Activated CD4-positive, alpha-beta T cell treated with anti-CD3 and anti-CD28 coated beads, Interleukin-2, amount 10 ng/mL, durations not matched to agents 7 days and 5 days (primary cell): Measurements from ENCODE around the gene RNF5. TPM values are rescaled to one million over a fixed set of nuclear protein-coding genes. Genes with fewer than 3 reads are reported as not detected.
A peak's percentile ranks its signal among the peaks of the same experiment; 100 is the strongest.

Experiments
- CTCF ChIA-PET: fragments of 350-600 bp; sonication (Branson Sonifier 250); formaldehyde crosslinking; loops from one replicate; lab custom pipeline; 2021; ENCODE audit warnings: antibody characterized with exemption; lab: Charles Lee
- POLR2A ChIA-PET: fragments of 350-600 bp; sonication (Branson Sonifier 250); formaldehyde crosslinking; loops from one replicate; lab custom pipeline; 2021; ENCODE audit warnings: antibody characterized with exemption; lab: Charles Lee
- DNase-seq: peaks from one replicate; pipeline ENCODE4 v3.0.0-alpha.2; 2020
- H3K27ac Mint-ChIP-seq: one replicate; pipeline ENCODE4 v1.8.0; 2021; ENCODE audit warnings: mild to moderate bottlenecking, moderate library complexity, mixed read lengths
- H3K27me3 Mint-ChIP-seq: one replicate; pipeline ENCODE4 v1.8.0; 2021; ENCODE audit warnings: mixed read lengths
- H3K36me3 Mint-ChIP-seq: one replicate; pipeline ENCODE4 v1.8.0; 2021; ENCODE audit warnings: low read depth, mixed read lengths
- H3K4me1 Mint-ChIP-seq: one replicate; pipeline ENCODE4 v1.8.0; 2021; ENCODE audit warnings: mixed read lengths
- H3K4me3 Mint-ChIP-seq: one replicate; pipeline ENCODE4 v1.8.0; 2021; ENCODE audit warnings: mild to moderate bottlenecking, moderate library complexity, mixed read lengths
- H3K9me3 Mint-ChIP-seq: one replicate; pipeline ENCODE4 v1.8.0; 2021; ENCODE audit warnings: mixed read lengths
- total RNA-seq, 2 experiments: library from RNA; stranded (reverse); gene quantifications; one replicate each; pipeline ENCODE4 v1.2.3, GENCODE V29; 2021

Gene RNF5
- total RNA-seq, 2 experiments from 2014 or later, result 39.8 to 49.7 TPM

GRCh38 chr6:32214126-32214525 is 35.9 kb downstream of the RNF5 start:
- CTCF ChIA-PET, result no interaction called here
- POLR2A ChIA-PET, result no interaction called here

DNA sequence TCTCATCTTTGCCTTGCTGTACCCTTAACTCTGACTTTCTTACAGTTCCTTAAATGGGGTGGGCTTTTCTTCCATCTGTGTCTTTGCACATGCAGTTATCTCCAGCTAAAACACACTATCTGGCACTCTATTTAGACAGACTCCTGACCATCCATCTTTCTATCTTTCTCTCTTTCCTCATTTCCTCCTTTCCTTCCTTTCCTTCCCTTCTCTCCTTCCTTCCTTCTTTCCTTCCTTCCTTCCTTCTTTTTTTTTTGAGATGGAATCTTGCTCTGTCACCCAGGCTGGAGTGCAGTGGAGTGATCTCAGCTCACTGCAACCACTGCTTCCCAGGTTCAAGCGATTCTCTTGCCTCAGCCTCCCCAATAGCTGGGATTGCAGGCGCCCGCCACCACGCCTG is 37.4 kb downstream of the RNF5 start:
- ChIA-PET POLR2A (no interaction called here), CTCF (interaction anchor here (0.6 to 0.7 kb wide), 4 partner anchors 16 to 582 kb away, joined by 3 to 4 read pairs (median 3); no protein-coding TSS in a partner anchor)
- no peak overlapping the region for H3K4me3 Mint-ChIP-seq
- no peaks in the 10 kb centered on the region for H3K4me1 Mint-ChIP-seq
- H3K27me3 Mint-ChIP-seq, result peaks cover 2% of the 10 kb centered on the region
- H3K9me3 Mint-ChIP-seq, result no peaks in the 10 kb centered on the region
- DNase-seq, result no peak
- H3K27ac Mint-ChIP-seq, result no peak overlapping the region
- no peaks in the 10 kb centered on the region for H3K36me3 Mint-ChIP-seq

More at GRCh38 chr6:32214126-32214525, 35.9 kb downstream of the RNF5 start:
- no peak overlapping the region for H3K4me3 Mint-ChIP-seq
- H3K27me3 Mint-ChIP-seq, result peaks cover 2% of the 10 kb centered on the region
- H3K4me1 Mint-ChIP-seq, result no peaks in the 10 kb centered on the region
- no peak overlapping the region for H3K27ac Mint-ChIP-seq
- DNase-seq, result no peak
- no peaks in the 10 kb centered on the region for H3K9me3 Mint-ChIP-seq
- H3K36me3 Mint-ChIP-seq, result no peaks in the 10 kb centered on the region

DNA sequence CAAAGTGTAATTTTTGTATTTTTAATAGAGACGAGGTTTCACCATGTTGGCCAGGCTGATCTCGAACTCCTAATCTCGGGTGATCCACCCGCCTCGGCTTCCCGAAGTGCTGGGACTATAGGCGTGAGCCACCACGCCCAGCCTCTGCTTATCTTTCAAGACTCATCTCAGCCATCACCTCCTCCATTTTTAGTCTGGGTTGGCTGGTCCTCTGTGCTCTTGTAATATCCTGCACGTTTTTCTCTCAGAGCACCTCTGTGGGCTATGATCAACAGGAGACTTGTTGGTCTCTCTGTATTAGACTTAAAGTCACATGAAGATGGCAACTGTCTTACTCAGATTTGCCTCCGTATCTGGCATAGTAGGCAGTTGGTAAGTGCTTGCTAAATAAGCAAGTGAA is 38.1 kb downstream of the RNF5 start:
- Mint-ChIP-seq H3K27ac (no peak overlapping the region), H3K4me1 (no peaks in the 10 kb centered on the region), H3K36me3 (no peaks in the 10 kb centered on the region), H3K4me3 (no peak overlapping the region), H3K9me3 (no peaks in the 10 kb centered on the region), H3K27me3 (peaks cover 2% of the 10 kb centered on the region)
- POLR2A ChIA-PET, result no interaction called here
- CTCF ChIA-PET, result interaction anchor here (0.7 kb wide), 2 partner anchors 18 to 28 kb away, joined by 3 read pairs; no protein-coding TSS in a partner anchor
- no peak for DNase-seq

DNA sequence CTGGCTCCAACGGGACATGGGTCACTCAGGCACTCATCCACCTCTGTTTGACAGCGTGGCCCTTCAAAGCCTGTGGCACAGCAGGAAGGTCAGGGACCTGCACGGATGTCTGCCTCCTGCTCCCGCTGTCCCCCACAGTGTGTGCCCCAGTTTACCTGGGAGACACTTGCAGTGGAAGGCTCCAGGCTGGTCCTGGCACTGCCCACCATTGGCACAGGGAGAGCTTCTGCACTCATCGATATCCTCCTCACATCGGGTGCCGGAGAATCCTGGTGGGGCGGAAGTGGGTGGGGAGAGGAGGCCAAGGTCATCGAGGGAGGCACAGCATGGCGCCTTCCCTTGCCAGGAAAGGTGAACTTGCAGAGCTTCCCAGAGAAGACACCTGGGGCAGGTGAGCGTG is 38.8 kb downstream of the RNF5 start:
- DNase-seq, result no peak
- no peak overlapping the region for H3K4me3 Mint-ChIP-seq
- H3K27me3 Mint-ChIP-seq, result peaks cover 2% of the 10 kb centered on the region
- H3K4me1 Mint-ChIP-seq, result no peaks in the 10 kb centered on the region
- POLR2A ChIA-PET, result no interaction called here
- CTCF ChIA-PET, result no interaction called here
- no peak overlapping the region for H3K27ac Mint-ChIP-seq
- no peaks in the 10 kb centered on the region for H3K36me3 Mint-ChIP-seq
- H3K9me3 Mint-ChIP-seq, result no peaks in the 10 kb centered on the region

- H3K36me3 Mint-ChIP-seq, result no peaks in the 10 kb centered on the region
- CTCF ChIA-PET, result no interaction called here
- H3K4me3 Mint-ChIP-seq, result no peak overlapping the region
- peaks cover 2% of the 10 kb centered on the region for H3K27me3 Mint-ChIP-seq
- no peaks in the 10 kb centered on the region for H3K9me3 Mint-ChIP-seq
- DNase-seq, result no peak
- H3K27ac Mint-ChIP-seq, result no peak overlapping the region
- POLR2A ChIA-PET, result no interaction called here
- peaks cover 9% of the 10 kb centered on the region for H3K4me1 Mint-ChIP-seq
Observed at GRCh38 chr6:32218167-32218566, 40.0 kb downstream of the RNF5 start.

GRCh38 chr6:32220021-32220420 is 41.8 kb downstream of the RNF5 start:
- peaks cover 2% of the 10 kb centered on the region for H3K27me3 Mint-ChIP-seq
- H3K4me3 Mint-ChIP-seq, result no peak overlapping the region
- H3K27ac Mint-ChIP-seq, result no peak overlapping the region
- CTCF ChIA-PET, result interaction anchor here (0.6 kb wide), 1 partner anchor 90 kb away, joined by 3 read pairs; the partner anchor contains the start of gene FKBPL
- POLR2A ChIA-PET, result no interaction called here
- H3K9me3 Mint-ChIP-seq, result no peaks in the 10 kb centered on the region
- no peak for DNase-seq
- H3K4me1 Mint-ChIP-seq, result peaks cover 9% of the 10 kb centered on the region
- no peaks in the 10 kb centered on the region for H3K36me3 Mint-ChIP-seq

DNA sequence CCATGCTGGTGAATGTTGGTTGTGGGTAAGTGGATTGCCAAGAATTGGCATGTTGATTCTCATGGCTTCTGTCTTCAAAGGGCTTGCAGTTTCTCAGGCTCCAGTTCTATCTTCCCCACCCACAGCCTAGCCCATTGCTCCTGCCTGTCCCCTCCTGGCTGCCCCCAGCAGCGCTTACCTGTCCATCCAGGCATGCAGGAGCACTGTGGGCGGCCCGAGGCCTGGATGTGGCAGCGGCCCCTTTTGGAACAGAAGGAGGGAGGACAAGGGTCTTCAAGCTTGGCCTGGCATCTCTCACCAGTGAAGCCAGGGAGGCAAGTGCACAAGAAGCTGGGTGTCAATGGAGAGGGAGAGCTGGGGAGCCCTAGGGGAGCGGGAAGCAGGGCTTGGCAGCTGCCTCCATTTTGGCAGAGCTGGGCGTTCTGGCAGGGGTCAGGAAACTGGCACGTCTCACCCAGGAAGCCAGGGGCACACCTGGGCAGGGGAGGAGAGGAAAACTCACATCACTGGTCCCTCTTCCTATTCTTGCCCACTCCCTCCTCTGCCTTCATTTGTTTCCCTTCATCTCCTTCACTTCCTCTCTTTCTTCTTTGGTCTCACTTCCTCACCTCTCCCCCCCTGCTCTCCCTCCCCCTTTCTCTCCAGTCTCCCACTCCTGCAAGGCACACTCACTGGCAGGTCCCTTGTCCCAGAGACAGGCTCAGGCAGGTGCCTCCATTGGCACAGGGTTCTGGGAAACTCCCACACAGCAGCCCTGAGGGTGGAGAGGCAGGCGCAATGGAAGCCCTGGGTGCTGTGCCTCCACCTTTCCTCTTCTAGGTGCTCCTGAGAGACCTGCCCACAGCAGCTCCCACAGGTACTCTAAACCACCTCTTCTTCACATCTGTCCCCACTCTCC is 44.4 kb downstream of the RNF5 start:
- H3K4me1 Mint-ChIP-seq, result peaks cover 9% of the 10 kb centered on the region
- no peaks in the 10 kb centered on the region for H3K9me3 Mint-ChIP-seq
- peaks cover under 1% of the 10 kb centered on the region for H3K27me3 Mint-ChIP-seq
- H3K36me3 Mint-ChIP-seq, result no peaks in the 10 kb centered on the region
- CTCF ChIA-PET, result interaction anchor here (0.9 kb wide), 1 partner anchor 480 kb away, joined by 3 read pairs; no protein-coding TSS in a partner anchor
- H3K27ac Mint-ChIP-seq, result peak overlapping the region; percentile 63
- DNase-seq, result no peak
- POLR2A ChIA-PET, result no interaction called here
- no peak overlapping the region for H3K4me3 Mint-ChIP-seq

DNA sequence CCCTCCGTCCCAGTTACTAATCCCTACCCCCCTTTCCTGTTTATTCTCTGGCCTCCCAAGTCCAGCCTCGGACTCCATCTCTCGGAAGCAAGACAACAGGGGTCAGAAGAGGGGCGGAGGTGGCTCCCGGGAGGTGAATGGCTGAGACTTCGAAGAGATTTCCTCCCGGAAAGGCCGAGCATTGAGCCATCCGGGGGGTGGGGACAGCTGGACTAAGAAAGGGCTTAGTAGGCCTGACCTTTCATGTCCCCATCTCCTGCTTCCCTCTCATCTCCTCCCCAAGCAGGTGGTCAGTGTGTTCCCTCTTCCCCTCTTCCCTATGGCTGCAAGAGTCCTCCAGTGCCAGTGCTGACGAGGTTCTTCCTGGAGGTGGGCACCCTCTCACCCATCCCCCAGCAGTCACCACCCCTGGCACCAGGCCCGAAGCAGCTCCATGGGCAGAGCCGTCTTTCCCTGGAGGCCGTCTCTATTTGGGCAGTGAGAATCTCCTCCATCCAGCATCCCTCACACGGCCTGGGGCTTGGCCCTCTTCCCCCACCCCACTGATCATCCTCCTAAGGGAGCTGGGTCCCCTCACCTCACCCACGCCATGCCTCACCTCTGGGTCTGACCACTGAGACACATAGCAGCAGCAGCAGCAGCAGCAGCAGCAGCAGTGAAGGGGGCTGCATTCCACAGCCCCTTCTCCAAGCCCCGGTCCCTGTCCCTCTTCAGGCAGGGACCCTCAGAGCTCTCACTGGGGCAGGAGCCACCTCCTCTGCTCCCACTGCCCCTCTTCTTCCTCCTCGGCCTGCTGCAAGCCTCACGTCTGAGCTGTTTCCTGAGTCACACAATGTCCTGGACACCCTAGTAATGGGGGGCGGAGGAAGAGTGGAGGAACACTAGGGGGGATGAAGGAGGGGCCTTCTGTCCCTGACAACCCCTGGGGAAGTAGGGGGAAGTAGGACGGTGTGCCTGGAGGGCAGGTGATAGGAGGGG is 45.3 kb downstream of the RNF5 start, which contains the start of gene NOTCH4:
TSS of gene NOTCH4 (minus strand) at position 810 of the 978 bp plus-strand sequence. CDS start at position 671, 139 bp downstream.
- Mint-ChIP-seq H3K27me3 (no peaks in the 10 kb centered on the region), H3K27ac (peak within 1 kb of the TSS; percentile 63), H3K4me1 (peaks cover 9% of the 10 kb centered on the region), H3K36me3 (no peaks in the 10 kb centered on the region), H3K4me3 (no peak within 1 kb of the TSS), H3K9me3 (no peaks in the 10 kb centered on the region)
- DNase-seq, result no peak
- POLR2A ChIA-PET, result no interaction called here
- CTCF ChIA-PET, result interaction anchor here (0.6 kb wide), 1 partner anchor 1310 kb away, joined by 3 read pairs; no protein-coding TSS in a partner anchor

GRCh38 chr6:32224696-32225095 is 46.5 kb downstream of the RNF5 start:
- POLR2A ChIA-PET, result no interaction called here
- Mint-ChIP-seq H3K27me3 (no peaks in the 10 kb centered on the region), H3K27ac (no peak overlapping the region), H3K36me3 (no peaks in the 10 kb centered on the region), H3K9me3 (no peaks in the 10 kb centered on the region), H3K4me3 (no peak overlapping the region), H3K4me1 (peaks cover 9% of the 10 kb centered on the region)
- no peak for DNase-seq
- CTCF ChIA-PET, result no interaction called here

DNA sequence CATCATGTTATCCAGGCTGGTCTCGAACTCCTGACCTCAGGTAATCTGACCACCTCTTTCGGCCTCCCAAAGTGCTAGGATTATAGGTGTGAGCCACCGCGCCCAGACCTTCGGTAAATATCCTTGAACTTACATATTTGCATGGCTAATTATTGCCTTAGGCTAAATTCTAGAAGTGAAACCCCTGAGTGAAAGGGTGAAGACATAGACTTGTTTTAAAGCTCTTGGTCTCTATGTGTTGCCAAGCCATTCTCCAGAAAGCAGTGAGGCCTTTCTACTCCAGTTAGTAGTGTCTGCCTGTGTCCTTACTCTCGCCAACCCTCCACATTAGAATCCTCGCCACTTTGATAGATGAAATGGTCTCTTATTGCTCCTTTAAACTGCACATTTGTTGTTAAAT is 48.2 kb downstream of the RNF5 start:
- CTCF ChIA-PET, result interaction anchor here (0.7 kb wide), 2 partner anchors 397 to 476 kb away, joined by 3 read pairs; no protein-coding TSS in a partner anchor
- H3K36me3 Mint-ChIP-seq, result no peaks in the 10 kb centered on the region
- no peaks in the 10 kb centered on the region for H3K9me3 Mint-ChIP-seq
- no peak overlapping the region for H3K27ac Mint-ChIP-seq
- POLR2A ChIA-PET, result no interaction called here
- H3K4me1 Mint-ChIP-seq, result peaks cover 9% of the 10 kb centered on the region
- DNase-seq, result no peak
- no peaks in the 10 kb centered on the region for H3K27me3 Mint-ChIP-seq
- H3K4me3 Mint-ChIP-seq, result no peak overlapping the region
